GM18858 (cell line): ENCODE measurements around the gene KIF1A.

ENCODE experiments used
- ATAC-seq: cut with Tn5 transposase; IDR thresholded peaks from one replicate; pipeline ENCODE4 v1.9.1; 2021; ENCODE audit not compliant: unreplicated experiment

Gene KIF1A

DNA sequence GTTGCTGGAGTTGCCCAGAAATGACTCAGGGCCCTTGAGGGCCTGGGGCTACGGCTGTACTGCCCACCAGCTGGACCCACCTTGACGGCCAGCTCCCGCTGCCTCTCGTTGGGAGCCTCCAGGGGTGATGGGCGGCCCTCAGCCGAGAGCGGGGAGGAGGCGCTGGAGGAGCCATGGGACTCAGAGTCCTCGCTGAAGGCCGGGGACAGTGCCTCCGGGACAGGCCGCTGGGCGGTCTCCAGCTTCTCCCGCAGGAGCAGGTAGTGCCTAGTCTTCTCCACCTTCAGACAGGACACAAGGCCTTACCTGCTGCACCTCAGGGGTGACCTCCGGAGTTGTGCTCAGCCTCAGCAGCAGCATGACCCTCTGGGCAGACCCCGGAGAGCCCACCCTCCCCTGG lies 97.6 kb downstream of the KIF1A start:
- ATAC-seq = no peak

DNA sequence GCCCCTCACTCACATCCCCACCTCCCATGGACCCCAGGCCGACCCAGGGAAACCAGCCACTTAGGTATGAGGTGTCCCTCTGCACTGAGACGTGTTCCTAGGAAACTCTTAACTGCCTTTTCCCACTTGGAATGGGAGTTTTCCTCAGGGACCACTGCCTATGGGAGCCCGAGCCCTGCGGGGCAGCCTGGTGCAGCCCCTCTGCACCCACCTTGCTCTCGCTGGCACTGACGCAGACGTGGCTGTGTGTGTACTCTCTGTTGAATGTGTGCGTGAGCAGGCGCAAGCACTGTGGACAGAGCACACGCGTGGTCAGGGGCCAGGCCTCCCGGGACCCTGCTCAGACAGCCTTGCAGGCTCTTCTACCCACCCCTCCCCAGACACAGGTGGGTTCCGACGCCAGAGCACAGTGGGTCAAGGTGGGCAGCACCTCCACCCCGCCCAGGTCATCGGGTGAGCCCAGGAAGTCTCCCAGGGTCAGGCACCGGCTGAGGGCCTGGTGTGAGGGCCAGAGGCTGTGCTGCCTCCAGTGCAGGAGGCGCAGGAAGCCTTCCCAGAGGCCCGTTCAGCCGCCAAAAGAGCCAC lies 98.3 kb downstream of the KIF1A start:
- ATAC-seq = no peak

DNA sequence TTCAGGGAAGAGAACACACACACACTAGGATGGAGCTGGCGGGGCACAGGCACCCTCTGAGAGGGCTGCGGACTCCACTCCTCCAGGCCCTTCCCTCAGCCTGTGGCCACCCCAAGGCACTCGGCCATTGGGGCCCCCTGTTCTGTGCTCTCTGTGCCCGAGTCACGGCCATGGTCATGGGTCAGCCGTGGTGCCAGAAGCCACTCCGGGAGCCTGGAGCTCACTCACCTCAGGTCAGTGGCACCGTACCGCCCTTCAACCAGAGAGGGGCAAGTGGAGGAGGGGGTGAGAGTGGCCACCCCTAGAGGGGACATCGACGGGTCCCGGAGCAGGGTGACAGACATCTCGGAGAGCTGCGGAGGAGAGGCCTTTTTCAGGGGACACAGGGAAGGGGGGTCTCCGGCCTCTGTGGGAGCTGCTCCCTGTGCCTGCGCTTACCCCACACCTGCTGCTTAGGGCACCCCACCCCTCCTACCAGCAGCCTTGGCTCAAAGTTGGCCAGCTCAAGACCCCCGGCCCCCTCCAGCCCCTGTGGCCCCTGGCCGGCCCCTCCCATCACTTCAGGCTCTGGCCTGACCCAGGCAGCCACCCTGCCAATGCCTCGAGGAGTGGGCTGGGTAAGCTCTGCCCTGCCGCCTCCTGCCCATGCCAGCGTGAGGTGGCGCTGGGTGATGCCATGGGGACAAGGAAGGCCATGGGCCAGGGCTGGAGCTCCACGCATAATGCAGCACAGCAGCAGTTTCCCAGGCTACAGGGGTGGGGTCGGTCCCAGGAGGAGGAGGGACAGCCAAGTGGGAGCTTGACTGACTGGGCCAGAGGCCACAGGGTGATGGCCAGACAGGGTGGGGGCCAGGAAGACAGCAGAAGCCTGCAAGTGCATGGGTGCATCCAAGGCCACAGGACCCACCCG lies 99.1 kb downstream of the KIF1A start:
- ATAC-seq = no peak

DNA sequence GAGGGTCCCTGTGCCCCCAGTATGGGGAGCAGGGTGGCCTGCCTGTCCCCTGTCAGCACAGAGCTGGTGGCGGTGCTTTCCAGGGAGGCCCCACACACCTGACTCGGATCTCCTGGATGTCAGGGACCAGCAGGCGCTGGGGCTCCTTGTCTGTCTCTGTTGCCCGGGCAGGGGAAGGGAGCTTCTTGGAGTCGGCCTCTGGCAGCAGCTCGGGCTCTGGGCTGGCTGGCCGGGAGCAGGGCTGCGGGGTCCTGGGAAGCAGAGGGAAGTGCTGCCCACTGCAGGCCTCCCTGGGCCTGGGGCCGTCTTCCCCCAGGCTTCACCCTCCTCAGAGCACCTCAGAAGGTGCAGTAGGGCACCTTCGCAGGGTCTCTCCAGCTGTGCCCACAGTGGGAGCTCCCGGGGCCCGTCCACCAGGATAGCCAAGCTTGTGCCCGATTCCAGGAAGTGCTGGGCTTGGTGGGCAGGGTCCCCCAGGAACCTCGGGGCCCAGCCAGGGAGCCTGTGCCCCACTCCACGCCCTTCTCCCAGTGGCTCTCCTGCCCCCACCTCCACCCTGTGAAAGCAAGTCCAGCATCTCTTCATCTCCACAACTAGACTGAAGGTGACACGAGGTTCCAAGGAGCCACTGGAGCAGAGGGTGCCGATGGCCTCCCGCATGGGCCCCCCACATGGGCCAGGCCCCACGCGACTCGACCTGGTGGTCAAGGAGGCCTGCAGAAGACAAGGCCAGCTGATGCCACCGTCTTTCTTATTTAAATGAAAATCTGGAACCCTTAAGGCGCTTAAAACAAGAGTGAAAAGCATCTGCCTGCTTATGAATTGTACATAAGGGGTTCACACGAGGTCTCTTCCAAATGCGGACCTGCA lies 100.1 kb downstream of the KIF1A start:
- ATAC-seq = no peak

DNA sequence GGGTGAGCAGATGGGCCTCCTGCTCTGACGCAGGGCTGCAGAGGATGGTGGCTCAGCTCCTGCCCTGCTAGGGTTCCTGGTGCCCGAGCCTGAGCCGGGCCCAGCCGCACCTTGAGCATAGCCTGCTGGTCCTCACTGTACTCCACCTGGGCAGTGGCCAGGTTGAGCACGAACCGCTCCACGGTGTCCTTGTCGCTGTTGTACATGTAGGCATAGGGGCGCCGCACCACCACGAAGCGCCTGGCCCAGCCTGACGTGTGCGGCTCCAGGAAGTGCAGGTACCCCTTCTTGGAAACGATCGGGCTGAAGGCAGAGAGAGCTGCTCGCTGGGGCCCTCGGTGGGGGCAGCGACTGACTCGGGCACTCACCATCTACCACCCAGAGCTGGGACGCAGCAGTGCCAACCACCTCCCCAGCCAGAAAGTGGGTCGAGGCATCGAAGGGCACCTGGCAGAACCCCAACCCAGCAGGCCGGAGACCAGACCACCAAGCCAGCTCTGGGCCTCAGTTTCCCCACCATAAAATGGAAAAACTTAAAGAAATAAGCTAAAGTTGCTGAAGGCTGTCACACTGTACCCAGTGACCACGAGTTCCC lies 101.0 kb downstream of the KIF1A start:
- ATAC-seq = no peak

DNA sequence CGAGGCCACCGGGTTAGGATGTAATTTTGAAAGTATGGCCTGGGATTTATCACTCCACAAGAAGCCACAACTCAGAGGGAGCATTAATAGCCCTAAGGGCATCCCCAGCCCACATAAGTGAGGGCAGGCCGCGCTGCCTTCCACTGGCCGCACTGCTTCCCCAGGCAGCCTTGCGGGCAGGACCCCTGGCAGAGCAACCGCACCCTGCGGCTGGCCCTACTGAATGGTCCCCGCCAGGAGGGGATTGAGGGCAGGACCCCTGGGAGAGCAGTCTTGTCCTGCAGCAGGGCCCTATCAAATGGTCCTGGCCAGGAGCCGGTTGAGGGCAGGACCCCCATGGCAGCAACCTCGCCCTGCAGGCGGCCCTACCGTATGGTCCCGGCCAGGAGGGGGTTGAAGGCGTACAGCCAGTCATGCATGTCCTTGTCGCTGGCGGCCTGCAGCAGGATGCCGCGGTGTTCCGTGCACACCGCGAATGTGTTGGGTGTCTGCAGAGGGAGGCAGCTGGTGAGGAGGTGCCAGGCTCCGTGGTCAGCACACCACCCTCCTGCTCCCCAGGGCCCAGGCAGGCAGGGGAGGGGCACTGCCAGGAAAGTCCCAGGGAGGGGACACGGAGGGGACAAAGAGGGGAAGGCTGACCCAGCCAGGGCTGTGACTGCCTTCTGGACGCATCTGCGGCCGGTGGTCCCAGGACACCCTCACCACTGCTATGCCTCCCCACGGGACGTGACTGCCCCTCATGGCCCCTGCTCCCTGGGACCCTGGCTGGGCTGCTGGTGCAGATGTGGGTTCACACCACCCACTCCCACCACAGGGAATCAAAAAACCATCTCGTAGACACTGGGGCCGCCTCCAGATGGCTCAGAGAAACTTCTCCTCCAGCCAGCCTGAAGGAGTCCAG lies 102.1 kb downstream of the KIF1A start:
- ATAC-seq = no peak

DNA sequence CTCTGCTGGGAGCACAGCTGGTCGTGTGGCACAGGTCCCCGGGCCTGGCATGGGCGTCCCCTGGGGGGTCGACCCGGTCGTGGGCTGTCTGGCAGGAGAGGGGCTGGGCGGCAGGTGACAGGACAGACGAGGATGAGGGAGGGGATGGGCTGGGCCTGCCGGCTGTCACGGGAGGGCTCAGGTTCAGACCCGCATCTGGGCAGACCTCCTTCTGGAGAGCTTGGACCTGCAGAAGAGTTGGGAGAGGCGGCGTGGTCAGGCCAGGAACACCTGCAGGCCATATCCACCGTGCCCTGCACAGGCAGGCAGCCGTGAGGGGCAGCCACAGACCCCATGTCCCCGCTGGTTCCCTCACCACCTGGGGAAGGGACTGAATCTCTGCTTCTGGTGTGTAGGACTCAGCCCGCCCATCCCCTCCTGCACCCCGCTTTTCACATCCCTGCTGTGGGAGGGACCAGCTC lies 102.8 kb downstream of the KIF1A start:
- no peak for ATAC-seq

DNA sequence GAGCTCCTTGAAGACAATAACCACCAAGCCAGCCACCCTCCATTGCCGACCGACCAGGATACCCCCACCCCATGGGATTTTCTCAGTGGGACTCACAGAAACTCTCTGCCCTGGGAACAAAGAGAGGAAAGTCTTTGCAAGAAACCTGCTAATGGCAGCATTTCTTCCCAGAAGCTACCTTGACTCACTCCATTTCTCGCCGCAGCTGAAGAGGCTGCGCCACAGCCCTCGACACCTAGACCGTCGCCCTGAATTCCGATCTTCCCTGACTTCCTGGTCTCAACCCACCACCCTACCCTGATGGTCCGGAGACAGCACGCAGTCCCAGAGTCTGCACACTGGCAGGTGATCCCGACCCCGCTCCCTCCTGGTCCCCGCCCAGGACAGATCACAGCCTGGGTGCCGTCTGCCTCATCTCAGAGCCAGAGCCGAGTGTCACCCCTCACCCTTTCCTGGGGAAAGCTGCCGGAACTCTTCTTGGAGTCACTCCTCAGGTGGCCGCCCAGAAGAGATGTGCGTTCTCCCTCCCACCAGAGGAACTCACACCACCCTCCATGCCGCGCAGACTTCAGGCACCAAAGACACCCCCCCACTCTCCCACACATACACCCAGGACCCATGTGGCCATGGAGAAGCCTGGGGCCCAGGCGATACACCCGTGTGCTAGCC lies 103.8 kb downstream of the KIF1A start:
- no peak for ATAC-seq

DNA sequence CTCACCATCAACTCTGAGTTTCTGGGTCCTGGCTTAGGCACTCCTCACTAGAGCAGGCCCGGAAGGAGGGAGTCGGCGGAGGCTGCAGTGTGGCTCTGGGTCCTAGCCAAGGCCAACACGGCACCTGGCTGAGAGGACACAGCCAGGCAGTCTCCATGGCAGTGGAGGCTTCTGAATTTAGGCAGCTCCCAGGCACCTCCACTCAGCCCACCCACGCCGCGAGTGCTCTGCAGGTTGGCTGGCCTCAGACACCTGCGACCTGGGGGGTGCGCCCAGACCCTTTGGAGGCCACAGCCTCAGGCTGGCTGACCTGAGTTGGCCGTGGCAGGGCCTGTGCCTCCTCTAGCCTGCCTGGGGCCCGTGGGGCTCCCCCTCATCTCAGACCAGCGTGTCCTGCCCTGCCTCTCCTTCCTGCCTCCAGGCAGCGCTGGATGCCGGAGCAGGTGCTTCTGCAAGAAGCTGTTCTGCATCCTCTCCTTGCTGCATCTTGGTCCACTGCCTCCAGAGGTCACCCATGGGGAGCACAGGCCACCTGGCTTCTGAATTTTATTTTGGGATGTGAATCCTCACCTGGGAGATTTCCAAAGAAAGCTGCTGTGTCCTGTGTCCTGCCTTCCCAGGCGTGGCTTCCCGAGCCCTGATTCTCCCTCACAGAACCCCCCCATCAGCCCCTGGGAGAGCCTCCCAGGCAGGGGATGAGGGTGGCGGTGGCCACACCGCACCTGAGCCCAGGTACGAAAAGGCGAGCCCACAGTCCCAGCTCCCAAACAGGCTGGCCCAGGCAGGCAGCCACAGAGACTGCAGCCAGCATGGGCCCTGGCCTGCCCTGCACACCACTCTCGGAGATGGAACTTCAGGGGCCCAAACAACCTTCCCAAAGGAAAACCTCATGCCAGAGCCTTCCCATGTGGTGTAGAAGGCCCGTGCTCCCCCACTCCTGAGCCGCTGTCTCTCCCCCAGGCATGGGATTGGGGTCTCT lies 105.0 kb downstream of the KIF1A start:
- ATAC-seq = no peak

DNA sequence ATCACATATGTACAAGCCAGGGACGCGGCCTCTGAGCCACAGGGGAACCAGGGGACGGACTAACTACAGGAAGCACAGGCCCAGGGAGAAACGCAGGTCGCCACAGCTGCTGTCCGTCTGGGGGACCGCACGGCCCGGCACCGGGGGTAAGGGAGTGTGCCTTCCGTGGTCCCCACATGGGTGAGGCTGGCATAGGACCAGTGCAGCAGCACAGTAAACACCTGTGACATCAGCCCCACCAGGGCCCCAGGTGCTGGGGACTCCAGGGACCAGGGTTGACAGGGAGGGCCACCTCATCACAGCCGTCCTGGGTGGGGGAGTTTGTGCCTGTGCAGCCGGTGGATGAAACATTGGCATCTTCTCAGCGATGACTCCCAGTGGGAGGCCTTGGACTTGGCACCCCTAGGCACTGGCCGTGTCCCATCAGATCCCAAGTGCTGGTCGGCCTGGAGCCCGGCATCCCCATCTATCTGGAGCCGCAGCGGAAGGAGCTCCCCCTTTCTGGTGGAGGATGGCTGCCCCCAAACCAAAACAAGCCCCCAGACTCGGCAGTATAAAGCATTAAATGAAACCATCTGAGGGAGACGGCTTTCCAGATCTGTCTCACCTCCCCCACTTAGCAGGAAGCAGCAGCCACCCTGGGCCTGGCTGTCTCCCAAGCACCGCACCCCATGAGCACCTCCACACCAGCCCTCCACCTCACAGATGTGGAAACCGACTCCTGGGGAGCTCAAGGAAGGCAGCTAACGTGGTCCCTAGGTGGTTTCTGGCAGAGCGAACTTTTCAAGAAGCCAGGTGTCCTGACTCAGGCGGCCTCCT lies 105.9 kb downstream of the KIF1A start:
- no peak for ATAC-seq

DNA sequence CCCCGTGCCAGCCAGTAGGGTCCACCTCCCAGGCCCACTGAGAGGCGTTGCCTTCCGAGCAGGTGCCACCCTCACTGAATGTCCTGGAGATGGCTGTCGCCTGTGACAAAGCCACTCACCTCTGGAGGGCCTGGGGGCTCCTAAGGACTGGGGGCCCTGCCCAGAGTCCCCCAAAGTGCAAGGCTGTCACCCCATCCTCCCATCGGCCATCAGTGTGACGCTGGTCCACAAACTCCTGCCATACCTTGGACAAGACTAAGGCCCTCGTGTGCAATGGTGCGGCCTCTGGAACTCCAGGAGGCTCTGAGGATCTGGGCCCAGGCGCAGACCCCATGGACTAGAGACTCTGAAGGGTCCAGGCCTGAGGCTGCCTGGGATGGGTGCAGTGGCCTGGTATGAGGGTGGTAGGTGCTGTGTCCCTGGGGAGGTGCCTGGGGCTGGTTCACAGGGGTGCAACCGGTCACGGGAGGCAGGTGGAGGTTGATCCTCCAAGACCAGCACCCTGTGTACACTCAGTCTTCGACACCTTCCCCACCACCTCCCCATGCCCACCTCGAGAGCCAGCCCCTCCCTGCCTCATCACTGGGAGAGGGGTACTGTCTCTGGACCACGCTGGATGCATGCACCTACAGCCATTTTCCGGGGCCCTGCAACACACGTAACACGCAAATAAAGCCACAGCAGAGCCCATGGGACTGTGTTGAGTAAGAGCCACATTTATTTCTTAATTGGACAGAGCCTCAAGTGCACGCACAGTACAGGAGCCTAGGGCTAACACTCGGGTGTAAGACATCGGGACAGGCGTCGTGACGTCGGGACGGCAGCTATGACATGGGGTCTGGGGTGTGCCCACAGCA lies 106.7 kb downstream of the KIF1A start:
- no peak for ATAC-seq

DNA sequence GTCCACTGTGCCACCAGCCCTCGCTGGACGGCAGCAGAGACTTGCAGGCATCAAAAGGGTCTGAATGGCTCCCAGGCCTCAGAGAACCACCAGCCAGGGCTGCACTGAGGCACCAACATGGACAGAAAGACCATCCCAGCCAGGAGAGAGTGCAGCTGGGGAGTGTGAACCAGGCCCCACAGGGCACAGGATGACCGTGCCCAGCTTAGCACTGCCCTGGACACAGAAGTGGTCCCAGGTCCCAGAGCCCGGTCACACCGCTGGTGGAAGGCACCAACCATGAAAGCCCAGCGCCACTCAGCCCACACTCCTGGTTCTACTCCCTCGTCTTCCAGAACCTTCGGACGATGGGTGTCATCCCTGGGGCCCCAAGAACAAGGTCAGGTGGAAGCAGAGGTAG lies 107.9 kb downstream of the KIF1A start:
- no peak for ATAC-seq

DNA sequence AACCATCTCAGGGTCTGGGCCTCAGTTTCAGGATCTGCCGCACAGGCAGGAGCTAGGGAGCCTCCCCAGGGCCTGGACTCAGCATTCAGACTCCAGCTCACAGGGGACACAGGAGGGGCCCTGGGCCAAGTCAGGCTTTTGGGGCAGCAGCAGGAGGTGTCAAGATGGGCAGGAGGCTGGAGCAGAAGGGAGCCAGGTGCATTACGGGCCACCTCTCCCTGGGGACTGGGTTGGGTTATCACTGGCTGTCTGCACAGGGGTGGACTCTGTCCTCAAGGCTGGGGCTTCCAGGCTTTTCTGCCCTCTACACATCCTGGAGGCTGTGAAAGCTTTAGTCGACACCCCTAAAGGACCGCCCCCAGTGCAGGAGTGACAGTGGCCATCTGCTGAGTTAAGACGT lies 108.3 kb downstream of the KIF1A start:
- no peak for ATAC-seq

DNA sequence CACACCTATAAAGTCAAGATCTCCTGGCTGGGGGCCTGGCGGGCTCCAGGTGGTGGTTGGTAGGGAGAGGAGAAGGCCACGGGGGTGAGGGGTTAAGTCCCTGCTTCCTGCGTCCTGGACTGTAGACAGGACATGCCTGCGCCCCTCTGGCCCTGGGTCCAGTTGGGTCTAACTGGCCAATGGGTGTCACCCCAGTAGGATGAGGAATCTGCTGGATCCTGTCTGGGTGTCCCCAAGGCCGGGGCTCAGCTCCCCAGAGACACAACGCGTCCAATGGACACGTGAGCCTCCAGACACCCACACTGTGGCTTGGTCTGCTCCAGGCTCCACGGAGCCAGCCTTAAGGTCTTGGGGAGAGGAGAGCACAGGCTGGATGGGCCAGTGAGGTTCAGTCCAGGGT lies 108.7 kb downstream of the KIF1A start:
- no peak for ATAC-seq

DNA sequence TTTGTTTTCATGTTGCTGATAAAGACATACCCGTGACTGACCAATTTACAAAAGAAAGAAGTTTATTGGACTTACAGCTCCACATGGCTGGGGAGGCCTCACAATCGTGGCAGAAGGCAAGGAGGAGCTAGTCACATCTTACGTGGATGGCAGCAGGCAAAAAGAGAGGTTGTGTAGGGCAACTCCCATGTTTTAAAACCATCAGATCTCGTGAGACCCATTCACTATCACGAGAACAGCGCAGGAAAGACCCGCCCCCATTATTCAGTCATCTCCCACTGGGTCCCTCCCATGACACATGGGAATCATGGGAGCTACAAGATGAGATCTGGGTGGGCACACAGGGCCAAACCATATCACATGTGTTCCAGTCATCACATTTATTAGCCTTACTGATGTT lies 111.6 kb downstream of the KIF1A start:
- no peak for ATAC-seq

DNA sequence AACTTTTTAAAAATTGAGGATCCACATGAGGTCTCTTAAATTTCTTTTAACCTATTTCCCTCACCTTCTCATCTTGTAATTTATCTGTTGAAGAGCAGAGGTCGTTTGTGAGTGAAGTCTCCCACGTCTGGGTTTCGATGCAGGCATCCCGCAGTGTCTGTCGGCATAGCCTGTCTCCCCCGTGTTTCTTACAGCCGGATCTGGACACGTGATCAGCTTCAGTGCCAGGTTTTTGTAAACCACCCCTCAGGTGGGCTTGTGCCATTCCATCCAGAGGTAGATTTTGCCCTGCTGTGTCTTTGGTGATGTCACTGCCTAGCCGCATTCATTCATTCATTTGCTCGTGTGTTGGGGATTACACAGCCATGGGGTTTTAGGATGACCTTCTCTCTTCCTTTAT lies 112.2 kb downstream of the KIF1A start:
- ATAC-seq = no peak
